GM18519 (cell line): ENCODE data around the gene CCDC85C.

ENCODE experiments used
- ATAC-seq: cut with Tn5 transposase; IDR thresholded peaks from one replicate; pipeline ENCODE4 v1.9.1; 2021; ENCODE audit warnings: mild to moderate bottlenecking, moderate library complexity; ENCODE audit not compliant: unreplicated experiment, low FRiP score

The CCDC85C gene

DNA sequence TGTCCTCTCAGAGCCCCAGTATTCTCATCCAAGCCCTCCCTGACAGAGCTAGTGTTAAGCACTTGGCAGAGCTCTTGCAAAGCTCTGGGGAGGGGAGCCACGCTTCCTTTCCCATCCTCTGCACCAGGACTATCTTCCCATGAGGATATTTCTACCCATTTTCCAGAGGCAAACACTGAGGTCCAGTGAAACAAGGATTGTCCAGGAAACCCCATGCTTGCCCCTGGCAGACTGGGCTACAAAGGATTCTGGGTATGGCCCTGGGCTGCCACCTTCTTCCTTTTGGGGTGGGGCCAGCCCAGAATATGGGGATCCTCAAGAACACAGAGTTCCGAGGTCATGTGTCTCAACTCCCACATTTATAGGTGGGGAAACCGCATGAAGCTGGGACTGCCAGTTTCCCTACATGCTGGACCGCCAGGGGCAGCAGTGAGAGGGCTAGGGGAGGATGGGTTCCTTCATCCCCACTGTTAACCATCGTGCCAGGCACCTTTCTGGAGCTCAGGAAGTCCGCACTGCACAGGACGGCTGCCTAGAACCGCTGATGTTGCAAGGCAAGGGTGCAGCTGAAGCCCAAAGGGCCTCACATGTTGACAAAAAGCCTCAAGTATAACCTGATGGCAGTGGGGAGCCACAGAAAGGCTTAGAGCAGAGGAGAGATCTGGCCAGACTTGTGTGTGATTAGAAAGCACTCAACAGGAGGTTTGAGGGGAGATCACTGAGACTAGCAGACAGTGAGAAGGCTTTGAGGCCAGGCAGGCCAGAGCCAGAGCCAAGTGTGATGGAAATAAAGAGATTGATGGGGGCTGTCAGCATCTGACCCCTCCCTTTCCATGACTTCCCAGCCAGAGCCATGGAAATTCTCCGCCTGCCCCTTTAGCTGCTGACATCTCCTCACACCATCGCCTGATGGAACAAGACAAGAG is 5.5 kb upstream of the CCDC85C start:
- ATAC-seq = no peak

DNA sequence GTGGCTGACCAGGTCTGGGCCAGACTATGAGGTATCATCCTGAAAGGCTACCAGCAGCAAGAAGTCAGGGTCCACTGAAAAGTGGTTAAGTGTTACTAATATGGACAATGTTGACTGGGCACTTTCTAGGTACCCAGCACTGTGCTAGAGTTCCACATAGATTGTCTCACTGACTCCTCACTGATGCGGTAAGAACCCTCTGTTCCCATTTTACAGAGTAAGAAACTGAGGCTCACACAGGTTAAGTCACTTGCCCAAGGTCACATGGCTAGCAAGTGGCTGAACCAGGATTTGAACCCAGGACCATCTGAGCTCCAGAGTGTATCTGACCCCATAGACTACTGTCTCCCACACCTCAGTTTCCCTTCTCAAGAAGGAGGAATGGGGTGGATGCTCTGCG is 4.6 kb upstream of the CCDC85C start:
- ATAC-seq = no peak

DNA sequence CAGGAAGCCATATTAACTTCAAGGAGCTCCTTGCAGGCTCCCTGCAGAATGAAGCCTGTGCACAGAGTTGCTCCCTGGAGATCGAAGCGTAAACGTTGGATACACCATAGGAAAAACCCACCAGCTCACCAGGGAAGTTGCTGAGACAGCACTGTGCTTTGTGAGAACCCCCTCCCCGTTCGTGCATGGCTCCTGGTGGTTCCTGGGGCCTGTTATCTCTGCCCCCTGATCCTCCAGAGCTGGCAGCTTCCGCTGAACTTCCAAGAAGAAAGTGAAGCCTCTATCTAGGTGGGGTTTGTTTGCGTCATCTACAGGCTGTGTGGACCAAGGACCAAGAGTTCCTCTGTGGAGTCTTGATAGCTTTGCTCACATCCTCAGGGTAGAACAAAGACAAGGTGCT is 2.4 kb upstream of the CCDC85C start:
- ATAC-seq = no peak

DNA sequence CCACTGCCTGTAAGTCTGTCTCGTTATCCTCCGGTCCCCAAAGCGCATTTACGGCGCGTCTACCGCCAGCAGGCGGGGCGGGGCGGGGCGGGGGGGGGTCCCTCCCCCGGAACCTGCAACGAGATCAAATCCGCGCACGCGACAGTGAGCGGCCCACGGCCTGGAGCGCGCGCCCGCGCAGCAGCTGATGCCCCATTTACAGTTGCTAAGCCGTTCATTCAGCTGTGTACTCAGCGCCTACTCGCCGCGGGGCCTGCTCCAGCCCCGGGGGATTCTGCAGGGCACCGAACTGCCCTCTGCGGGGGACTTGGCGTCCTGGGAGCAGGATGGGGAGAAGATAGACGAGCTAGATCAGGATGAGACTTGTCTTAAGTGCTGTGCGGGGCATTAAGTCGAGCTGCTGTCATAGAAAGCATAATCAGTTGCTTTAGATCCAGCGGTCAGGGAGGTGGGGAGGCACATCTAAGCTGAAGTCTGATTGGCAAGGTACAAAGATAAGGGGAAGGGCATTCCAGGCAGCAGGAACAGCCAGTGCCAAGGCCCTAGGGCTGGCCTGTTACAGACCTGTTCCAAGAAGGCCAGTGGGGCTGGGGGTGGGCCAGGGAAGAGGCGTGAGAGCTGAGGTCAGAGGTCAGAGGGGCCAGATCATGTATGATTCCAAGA is 1.4 kb upstream of the CCDC85C start:
- no peak for ATAC-seq

DNA sequence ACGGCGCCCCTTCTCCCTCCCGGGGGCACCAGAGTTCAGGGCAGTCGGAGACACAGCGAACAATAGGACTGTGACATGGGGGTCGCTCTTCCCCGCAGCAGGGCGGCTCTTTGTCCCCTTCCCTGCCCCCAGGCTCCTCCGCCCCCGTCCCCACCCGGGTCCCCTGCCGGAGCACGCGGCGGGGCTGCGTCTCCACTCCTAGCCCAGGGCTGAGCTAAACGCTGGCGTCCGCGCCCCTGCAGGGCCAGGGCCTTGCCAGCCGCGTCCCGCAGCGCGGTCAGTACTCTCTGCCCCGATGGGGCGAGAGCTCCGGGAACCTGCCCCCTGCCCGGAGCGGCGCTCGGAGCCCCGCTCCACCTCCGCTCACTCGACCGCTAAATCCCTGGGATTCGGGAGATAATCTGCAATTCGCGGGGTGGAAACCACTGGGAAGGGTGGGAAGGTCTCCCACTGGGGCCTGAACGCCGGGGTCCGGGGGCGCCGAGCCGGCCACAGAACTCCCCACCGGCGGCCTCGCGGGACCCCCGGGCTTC is 825 bp upstream of the CCDC85C start:
- peak; percentile 2 for ATAC-seq

DNA sequence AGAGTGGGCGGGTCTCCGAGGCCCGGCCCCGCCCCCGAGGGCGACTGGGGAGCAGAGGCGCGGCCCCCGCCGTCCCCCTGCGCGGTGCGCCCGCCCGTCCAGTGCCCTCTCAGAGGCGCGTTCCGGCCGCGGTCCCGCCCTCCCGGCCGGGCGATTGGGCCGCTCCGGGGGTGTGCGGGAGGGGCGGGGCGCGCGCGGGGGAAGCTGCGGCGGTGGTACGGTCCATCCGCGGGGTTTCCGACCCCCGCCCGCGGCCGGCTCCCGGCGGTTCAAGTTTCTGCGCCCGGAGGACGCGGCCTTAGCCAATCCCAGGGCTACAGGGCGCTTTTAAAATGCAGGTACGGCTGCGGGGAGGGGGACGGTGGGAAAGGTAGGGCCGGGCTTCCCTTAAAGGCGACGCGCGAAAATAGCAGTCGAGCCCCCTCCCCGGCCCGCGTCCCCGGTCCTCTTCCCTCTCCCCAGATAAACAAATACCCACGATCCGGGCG is 315 bp upstream of the CCDC85C start:
- peak; percentile 81 for ATAC-seq

DNA sequence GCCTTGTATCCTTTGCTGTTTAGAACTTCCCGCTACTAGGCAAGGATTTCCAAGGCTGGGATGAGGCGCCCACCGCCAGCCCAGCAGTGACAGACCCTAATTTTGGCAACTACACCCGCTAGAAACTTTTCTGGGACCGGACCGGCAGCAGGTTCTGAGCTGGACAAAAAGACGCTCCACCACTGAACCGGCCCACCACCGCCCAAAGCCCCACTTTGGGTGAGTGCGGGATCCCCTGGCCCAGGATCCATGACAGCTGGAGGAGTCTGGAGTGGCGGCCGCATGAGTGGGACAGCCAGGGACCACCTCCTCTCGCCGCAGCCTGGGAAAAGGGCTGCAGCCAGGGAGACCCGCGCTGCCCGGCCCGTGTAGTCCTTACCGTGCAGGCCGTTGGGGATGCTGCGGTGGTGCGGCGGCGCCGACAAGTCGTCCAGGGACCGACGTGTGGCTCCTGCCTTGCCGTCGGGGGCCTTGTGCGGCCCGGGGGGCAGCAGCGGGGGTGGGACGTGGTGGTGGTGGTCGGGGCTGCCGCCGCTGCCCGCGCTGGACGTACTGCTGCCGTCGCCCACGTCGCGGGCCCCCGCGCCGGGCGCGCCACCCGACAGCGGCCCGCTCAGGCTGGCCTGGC is 1.1 kb downstream of the CCDC85C start:
- no peak for ATAC-seq

DNA sequence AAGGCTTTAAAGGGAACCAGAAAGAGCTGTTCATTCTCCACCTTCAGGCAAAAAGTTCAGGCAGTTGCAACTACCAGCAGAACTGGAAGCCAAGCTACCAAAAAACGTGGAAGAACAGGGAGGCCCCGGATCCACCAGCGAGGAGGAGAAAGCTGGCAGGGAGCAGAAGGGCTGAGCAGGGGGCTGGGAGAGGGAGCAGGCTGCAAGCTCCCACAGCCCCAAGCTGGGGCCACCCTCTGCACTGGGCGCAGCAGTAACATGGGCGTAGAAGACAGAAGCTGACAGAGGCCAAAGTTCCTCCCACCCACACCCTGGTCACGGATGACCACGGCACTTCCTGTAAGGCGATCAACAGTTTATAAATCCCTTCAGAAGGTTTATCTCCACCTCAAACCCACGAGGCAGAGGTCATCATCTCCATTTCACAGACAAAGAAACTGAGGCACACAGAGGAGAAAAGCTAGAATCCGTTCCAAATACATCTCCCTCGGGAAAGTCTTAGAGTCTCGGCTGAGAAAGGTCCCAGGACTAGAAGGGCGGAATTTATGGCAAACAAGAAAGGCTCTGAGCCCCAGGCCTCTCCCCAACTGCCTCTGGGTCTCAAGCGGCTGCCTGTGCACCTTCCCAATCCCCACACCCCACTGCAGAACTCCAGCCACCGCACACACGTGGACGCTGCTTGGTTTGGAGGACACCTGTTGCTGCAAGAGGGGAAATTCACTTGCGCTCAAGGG is 1.8 kb downstream of the CCDC85C start:
- ATAC-seq = no peak

DNA sequence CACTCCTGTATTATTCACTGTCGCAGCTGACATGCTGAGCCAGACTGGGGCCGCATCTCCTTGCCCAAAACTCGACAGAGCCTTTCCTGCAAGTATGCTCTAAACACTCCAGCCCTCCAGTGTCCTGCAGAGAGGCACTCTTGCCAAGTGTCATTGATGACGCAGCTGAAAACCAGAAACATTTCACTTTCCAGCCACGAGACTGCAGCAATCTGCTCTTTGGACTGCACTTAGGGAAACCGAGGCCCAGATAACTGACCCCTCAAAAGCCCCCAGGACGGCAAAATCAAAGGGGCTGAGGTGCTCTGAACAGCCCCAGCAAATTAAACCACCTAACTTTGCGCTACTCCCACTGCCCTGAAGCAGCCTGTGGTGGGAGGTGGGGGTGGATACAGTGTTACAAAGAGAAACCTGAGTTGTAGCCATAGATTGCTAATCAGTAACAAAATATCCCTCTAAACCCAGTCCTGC is 2.6 kb downstream of the CCDC85C start:
- ATAC-seq = no peak

DNA sequence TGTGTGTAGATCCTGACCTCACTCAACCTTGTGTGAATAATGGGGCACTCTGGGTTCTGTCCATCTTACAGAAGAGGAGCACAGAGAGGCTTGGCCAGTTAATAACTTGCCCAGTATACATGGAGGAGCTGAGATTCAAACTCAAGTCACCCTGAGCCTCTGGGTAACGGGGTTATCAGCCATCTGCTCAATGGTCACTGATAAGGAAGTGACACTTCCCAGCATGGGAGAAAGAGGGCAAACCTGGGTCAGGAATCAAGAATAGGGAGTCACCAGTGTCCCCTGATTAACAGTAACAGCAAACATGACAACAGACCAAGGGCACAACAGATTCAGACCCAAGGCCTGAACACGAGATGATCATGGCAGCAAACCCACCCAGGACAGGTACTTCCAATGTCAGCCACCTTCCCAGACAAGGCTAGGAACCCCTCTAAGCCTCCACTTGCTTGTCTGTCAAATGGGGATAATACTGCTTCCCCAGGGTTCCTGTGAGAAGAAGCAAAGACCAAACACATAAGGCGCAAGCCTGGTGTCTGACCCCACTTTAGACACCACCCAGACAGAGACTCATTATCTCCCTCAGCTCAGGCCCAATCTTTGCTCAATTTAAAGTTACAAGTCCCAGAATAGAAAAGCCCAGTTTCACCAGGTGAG is 3.6 kb downstream of the CCDC85C start:
- no peak for ATAC-seq

DNA sequence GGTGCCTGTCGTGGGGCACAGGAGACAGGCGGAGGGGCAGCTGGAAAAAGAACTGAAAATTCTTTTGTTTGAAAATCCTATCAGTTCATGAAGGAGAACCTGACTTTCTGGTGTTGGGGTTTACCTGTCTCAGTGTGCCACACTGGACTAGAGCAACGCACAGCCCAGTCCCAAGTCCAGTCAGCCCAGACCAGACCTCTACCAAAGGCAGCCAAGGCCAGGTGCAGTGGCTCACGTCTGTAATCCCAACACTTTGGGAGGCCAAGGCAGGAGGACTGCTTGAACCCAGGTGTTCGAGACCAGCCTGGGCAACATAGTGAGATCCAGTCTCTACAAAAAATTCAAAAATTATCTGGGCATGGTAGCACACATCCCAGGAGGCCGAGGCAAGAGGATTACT is 4.6 kb downstream of the CCDC85C start:
- no peak for ATAC-seq

DNA sequence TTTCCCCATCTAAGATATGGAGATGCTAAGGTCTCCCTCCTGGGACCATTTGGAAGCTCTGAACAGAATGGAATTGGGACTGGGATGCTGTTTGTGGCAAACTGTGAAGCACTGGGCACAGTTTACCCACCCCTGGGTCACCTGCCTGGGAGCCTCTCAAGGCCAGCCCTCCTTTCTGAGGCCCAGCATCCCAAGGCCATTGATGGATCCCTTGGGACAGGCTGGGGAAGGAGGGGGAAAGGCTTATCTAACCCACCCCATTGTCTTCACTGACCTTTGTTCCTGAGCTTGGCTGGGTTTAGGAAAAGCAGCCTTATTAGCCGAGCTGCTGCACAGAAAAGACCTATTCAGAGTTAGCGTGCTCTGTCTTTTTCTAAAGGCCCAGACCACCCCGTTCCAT is 5.2 kb downstream of the CCDC85C start:
- no peak for ATAC-seq

DNA sequence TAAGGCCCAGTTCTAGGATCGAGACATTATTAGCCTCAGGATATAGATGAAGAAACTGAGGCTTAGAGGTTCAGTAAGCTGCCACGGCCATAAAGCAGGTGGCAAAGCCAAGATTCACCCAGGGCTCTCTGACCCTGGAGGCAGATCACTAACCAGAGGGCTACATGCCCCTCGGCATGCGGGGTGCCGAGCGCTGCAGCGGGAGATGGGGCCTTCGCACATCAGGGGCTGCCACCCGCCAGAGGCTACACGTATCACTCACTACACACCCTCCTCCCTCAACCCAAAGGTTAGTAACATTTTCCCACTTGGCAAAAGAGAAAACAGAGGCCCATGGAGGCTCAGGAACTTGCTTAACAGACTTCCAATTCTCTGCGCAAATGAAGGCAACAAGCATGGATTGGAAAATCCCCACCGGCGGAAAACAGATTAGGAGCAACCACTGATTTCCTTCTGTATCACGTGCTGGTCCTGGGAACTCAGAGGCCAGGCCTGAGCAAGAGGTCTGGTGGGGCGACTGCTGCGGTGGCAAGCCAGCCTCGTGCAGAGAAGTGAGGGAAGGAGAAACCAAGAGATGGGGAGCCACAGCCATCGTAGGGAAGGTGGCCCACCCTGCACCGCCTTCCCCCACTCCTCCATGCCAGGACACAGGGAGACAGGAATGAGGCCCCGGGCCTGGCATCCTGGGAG is 6.0 kb downstream of the CCDC85C start:
- ATAC-seq = no peak

DNA sequence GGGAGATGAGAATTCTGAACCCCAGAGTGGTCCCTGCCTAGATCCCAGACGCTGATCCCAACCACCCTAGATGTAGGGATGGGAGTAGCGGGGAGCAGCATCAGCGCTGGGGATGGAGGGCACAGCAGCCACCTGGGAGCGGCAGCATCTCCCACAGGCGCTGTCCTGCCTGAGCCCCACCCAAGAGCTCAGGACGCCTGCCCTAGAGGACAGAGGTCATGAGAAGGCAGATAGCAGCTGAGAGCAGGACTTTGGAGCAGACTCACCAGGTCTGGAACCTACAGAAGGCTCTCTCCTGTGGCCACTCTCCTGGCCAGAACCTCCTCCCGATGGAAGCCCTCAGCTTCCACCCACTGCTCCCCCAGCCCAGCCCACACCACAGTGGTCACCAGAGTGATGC is 7.2 kb downstream of the CCDC85C start:
- ATAC-seq = no peak

DNA sequence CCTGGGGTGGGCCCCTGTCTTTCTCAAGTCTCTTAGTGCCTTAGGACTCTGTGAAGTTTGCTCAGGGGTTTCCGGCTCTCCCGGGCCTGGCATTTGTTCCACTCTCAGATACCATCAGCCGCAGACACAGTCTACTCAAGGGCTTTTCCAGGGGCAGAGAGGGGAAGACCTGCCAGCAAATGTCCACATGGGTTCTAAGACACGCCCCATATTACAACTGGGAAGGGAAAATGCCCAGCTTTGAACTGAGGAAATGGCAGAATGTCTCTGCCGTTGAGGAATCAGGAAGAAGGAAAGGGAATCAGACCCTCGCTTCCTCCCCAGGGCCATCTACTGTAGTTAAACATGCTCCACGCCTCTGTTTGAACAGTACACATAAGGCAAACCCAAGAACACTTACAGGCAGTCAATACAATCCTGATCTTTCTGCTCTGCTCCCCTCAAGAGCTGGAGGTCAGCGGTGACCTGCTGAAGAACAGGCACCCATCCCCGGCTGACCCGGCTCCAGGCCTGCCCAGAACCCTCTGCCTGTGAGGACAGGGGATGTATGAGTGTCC is 7.9 kb downstream of the CCDC85C start:
- ATAC-seq = no peak

DNA sequence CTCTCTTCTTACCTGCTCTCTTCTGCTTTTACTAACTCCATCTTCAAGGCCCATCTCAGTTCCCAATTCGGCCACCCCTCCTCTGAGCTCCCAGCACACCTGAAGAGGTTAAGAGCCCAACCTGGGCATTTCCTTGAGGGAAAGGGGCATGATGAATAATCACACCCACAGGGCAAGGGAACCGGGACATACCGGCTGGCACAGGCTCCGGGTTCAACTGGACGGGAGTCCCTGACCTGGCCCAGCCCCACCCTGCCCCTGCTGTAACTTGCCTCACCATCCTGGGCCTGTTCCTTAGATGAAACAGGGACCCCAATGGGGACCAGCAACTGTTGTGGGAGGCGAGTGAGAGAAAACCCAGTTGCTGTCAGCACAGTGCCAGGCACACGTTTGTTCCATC is 8.5 kb downstream of the CCDC85C start:
- ATAC-seq = no peak

DNA sequence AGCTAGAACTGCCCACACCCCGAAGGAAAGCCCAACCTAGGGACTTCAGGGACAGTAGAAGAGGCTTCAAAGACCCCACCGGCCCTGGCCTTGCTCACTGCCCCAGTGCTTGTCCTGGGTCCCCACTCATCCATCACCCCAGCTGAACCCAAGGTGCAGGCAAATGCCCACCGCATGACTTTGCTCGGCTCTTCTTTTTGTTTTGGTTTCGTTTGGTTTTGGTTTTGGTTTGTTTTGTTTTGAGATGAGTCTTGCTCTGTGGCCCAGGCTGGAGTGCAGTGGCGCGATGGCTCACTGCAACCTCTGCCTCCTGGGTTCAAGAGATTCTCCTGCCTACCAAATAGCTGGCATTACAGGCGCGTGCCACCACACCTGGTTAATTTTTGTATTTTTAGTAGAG is 9.0 kb downstream of the CCDC85C start:
- ATAC-seq = peak; percentile 74

DNA sequence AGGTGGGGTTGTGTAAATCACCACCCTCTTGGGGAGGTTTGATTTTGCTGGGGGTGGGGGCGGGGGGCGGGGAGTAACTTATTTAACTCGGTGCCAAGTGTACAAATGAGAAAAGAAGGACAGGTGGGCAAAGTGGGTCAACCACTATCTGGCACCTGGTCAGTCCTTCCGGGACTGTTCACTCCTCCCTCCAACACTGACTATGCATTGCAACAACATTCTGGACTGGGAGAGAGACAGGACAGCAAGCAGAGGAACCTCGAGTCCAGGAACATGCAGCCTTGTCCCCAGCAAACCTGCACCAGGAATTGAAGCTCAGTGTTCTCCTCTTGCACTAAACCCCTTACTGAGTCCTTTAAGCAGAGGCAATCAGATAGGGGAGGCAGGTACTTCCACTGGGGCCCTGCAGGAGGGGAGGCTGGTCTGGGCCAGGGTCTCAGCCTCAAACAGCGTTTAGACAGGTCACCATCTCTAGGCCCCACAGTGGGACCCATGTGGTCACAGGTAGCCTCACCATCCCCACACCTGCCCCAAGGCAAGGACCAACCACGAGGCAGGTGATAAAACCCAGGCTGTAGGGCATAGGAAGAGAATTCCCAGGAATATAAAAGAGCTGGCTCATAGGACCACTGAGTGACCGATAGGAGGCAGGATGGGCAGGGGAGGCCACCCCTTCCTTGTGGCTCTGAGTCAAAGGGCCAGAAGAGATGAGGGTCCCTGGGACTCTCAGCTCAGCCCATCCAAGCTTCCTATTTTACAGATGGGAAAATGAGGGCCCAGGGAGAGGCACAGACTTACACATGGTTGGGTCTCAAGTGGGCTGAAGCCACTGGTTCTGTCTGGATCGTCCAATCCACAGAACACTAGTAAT is 9.8 kb downstream of the CCDC85C start:
- no peak for ATAC-seq
